Measurements from ENCODE around the gene AP1S3.

The AP1S3 gene

GRCh38 chr2:223735035-223735640 lies 102.2 kb downstream of the AP1S3 start:
- Histone ChIP-seq H3K9me3 (ENCODE audit: control insufficient read depth, low read length) (no peaks in the 10 kb centered on the region), H3K9ac (ENCODE audit: low read length) (no peak overlapping the region), H3K4me1 (ENCODE audit: control insufficient read depth, insufficient read depth, low read length) (peaks cover 15% of the 10 kb centered on the region), H3K27me3 (replicated peaks; ENCODE audit: control insufficient read depth, insufficient read depth, low read length) (no peaks in the 10 kb centered on the region), H3K36me3 (ENCODE audit: control insufficient read depth, insufficient read depth, low read length, severe bottlenecking) (no peaks in the 10 kb centered on the region), H3K4me3 (ENCODE audit: low read length) (no peak overlapping the region)
- DNase-seq (ENCODE audit: low read depth): peak; percentile 32

GRCh38 chr2:223734346-223734745 lies 103.0 kb downstream of the AP1S3 start:
- peak; percentile 21 for DNase-seq (ENCODE audit: low read depth)
- Histone ChIP-seq H3K4me3 (ENCODE audit: low read length) (no peak overlapping the region), H3K27me3 (replicated peaks; ENCODE audit: control insufficient read depth, insufficient read depth, low read length) (no peaks in the 10 kb centered on the region), H3K4me1 (ENCODE audit: control insufficient read depth, insufficient read depth, low read length) (peaks cover 15% of the 10 kb centered on the region), H3K9me3 (ENCODE audit: control insufficient read depth, low read length) (no peaks in the 10 kb centered on the region), H3K36me3 (ENCODE audit: control insufficient read depth, insufficient read depth, low read length, severe bottlenecking) (no peaks in the 10 kb centered on the region), H3K9ac (ENCODE audit: low read length) (no peak overlapping the region)

- H3K27me3 ChIP-seq (replicated peaks; ENCODE audit: control insufficient read depth, insufficient read depth, low read length): no peaks in the 10 kb centered on the region
- no peak overlapping the region for H3K4me3 ChIP-seq (ENCODE audit: low read length)
- H3K9me3 ChIP-seq (ENCODE audit: control insufficient read depth, low read length): no peaks in the 10 kb centered on the region
- H3K9ac ChIP-seq (ENCODE audit: low read length): no peak overlapping the region
- peaks cover 15% of the 10 kb centered on the region for H3K4me1 ChIP-seq (ENCODE audit: control insufficient read depth, insufficient read depth, low read length)
- H3K36me3 ChIP-seq (ENCODE audit: control insufficient read depth, insufficient read depth, low read length, severe bottlenecking): no peaks in the 10 kb centered on the region
- DNase-seq (ENCODE audit: low read depth): no peak
Measured at GRCh38 chr2:223732346-223732745, 105.0 kb downstream of the AP1S3 start.

- H3K9ac ChIP-seq (ENCODE audit: low read length): no peak overlapping the region
- no peak overlapping the region for H3K4me3 ChIP-seq (ENCODE audit: low read length)
- no peaks in the 10 kb centered on the region for H3K27me3 ChIP-seq (replicated peaks; ENCODE audit: control insufficient read depth, insufficient read depth, low read length)
- no peaks in the 10 kb centered on the region for H3K9me3 ChIP-seq (ENCODE audit: control insufficient read depth, low read length)
- no peaks in the 10 kb centered on the region for H3K36me3 ChIP-seq (ENCODE audit: control insufficient read depth, insufficient read depth, low read length, severe bottlenecking)
- H3K4me1 ChIP-seq (ENCODE audit: control insufficient read depth, insufficient read depth, low read length): peaks cover 15% of the 10 kb centered on the region
- DNase-seq (ENCODE audit: low read depth): no peak
Measured at GRCh38 chr2:223731503-223731902, 105.9 kb downstream of the AP1S3 start.

DNA sequence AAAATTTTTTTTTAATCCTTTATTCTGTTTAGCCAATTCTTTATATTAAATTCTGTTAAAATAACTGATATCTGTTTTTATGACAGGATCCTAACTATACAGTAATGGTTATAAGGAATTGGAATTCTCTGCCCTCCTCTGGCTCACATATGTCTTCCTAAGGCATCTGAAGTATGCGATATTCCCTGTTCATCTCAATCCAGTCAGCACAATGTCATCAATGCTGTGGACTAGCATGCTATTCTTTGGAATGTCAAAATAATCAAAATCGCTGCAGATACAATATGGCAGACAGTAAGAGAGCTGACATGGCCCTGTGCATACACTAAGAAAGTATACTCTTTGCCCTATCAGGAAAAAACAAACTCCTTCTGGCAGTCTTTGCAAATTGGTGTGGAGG lies 107.6 kb downstream of the AP1S3 start:
- Histone ChIP-seq H3K36me3 (ENCODE audit: control insufficient read depth, insufficient read depth, low read length, severe bottlenecking) (no peaks in the 10 kb centered on the region), H3K4me3 (ENCODE audit: low read length) (no peak overlapping the region), H3K4me1 (ENCODE audit: control insufficient read depth, insufficient read depth, low read length) (peaks cover 17% of the 10 kb centered on the region), H3K9me3 (ENCODE audit: control insufficient read depth, low read length) (no peaks in the 10 kb centered on the region), H3K27me3 (replicated peaks; ENCODE audit: control insufficient read depth, insufficient read depth, low read length) (no peaks in the 10 kb centered on the region), H3K9ac (ENCODE audit: low read length) (no peak overlapping the region)
- no peak for DNase-seq (ENCODE audit: low read depth)

DNA sequence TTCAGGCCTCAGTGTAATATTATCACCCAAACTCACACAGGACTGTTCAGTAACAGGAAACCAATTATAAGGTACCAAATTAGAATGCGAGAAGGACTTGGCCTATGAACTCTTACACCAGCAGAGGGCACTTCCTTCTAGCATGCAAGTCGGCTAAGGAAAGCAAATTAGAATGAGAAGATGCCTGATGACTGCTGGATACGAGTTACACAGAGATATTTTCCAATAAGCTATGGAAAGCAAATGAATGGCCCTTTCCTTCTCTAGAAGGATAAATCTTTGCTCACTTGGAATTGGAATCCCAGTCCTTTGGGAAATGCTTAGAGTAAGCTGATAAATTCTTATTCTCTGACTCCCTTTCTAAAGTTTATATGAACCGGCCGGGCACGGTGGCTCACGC lies 109.8 kb downstream of the AP1S3 start:
- DNase-seq (ENCODE audit: low read depth): peak; percentile 48
- Histone ChIP-seq H3K36me3 (ENCODE audit: control insufficient read depth, insufficient read depth, low read length, severe bottlenecking) (no peaks in the 10 kb centered on the region), H3K9ac (ENCODE audit: low read length) (no peak overlapping the region), H3K4me3 (ENCODE audit: low read length) (no peak overlapping the region), H3K27me3 (replicated peaks; ENCODE audit: control insufficient read depth, insufficient read depth, low read length) (no peaks in the 10 kb centered on the region), H3K4me1 (ENCODE audit: control insufficient read depth, insufficient read depth, low read length) (peaks cover 14% of the 10 kb centered on the region), H3K9me3 (ENCODE audit: control insufficient read depth, low read length) (no peaks in the 10 kb centered on the region)

- DNase-seq (ENCODE audit: low read depth): no peak
- Histone ChIP-seq H3K4me1 (ENCODE audit: control insufficient read depth, insufficient read depth, low read length) (peaks cover 14% of the 10 kb centered on the region), H3K9ac (ENCODE audit: low read length) (no peak overlapping the region), H3K36me3 (ENCODE audit: control insufficient read depth, insufficient read depth, low read length, severe bottlenecking) (no peaks in the 10 kb centered on the region), H3K27me3 (replicated peaks; ENCODE audit: control insufficient read depth, insufficient read depth, low read length) (no peaks in the 10 kb centered on the region), H3K9me3 (ENCODE audit: control insufficient read depth, low read length) (no peaks in the 10 kb centered on the region), H3K4me3 (ENCODE audit: low read length) (no peak overlapping the region)
Measured at GRCh38 chr2:223725986-223726970, 111.1 kb downstream of the AP1S3 start.

GRCh38 chr2:223725494-223725893 lies 111.9 kb downstream of the AP1S3 start:
- Histone ChIP-seq H3K9me3 (ENCODE audit: control insufficient read depth, low read length) (no peaks in the 10 kb centered on the region), H3K4me3 (ENCODE audit: low read length) (no peak overlapping the region), H3K27me3 (replicated peaks; ENCODE audit: control insufficient read depth, insufficient read depth, low read length) (no peaks in the 10 kb centered on the region), H3K9ac (ENCODE audit: low read length) (peak overlapping the region; percentile 13), H3K4me1 (ENCODE audit: control insufficient read depth, insufficient read depth, low read length) (peaks cover 14% of the 10 kb centered on the region), H3K36me3 (ENCODE audit: control insufficient read depth, insufficient read depth, low read length, severe bottlenecking) (no peaks in the 10 kb centered on the region)
- DNase-seq (ENCODE audit: low read depth): peak; percentile 98

- H3K9me3 ChIP-seq (ENCODE audit: control insufficient read depth, low read length): no peaks in the 10 kb centered on the region
- no peak overlapping the region for H3K4me3 ChIP-seq (ENCODE audit: low read length)
- peak; percentile 16 for DNase-seq (ENCODE audit: low read depth)
- H3K27me3 ChIP-seq (replicated peaks; ENCODE audit: control insufficient read depth, insufficient read depth, low read length): no peaks in the 10 kb centered on the region
- no peaks in the 10 kb centered on the region for H3K36me3 ChIP-seq (ENCODE audit: control insufficient read depth, insufficient read depth, low read length, severe bottlenecking)
- peaks cover 14% of the 10 kb centered on the region for H3K4me1 ChIP-seq (ENCODE audit: control insufficient read depth, insufficient read depth, low read length)
- H3K9ac ChIP-seq (ENCODE audit: low read length): peak overlapping the region; percentile 13
Measured at GRCh38 chr2:223724861-223725260, 112.5 kb downstream of the AP1S3 start.

GRCh38 chr2:223723954-223724411 lies 113.4 kb downstream of the AP1S3 start:
- H3K36me3 ChIP-seq (ENCODE audit: control insufficient read depth, insufficient read depth, low read length, severe bottlenecking): no peaks in the 10 kb centered on the region
- DNase-seq (ENCODE audit: low read depth): no peak
- H3K9ac ChIP-seq (ENCODE audit: low read length): no peak overlapping the region
- H3K4me3 ChIP-seq (ENCODE audit: low read length): no peak overlapping the region
- no peaks in the 10 kb centered on the region for H3K9me3 ChIP-seq (ENCODE audit: control insufficient read depth, low read length)
- no peaks in the 10 kb centered on the region for H3K27me3 ChIP-seq (replicated peaks; ENCODE audit: control insufficient read depth, insufficient read depth, low read length)
- H3K4me1 ChIP-seq (ENCODE audit: control insufficient read depth, insufficient read depth, low read length): peaks cover 14% of the 10 kb centered on the region

DNA sequence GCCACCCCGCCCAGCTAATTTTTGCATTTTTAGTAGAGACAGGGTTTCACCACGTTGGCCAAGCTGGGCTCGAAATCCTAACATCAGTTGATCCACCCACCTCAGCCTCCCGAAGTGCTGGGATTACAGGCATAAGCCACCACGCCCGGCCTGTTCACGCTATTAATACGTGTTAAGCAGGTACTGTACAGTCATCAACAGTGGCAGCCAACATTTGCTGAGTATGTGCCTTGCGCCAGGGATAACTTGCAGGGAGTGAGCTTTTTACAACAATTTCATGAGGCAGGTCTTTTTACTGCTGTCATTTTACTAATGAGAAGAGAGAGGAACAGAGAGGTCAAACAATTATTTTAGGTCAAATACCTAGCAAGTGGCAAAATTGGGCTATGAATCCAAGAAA lies 115.2 kb downstream of the AP1S3 start:
- Histone ChIP-seq H3K36me3 (ENCODE audit: control insufficient read depth, insufficient read depth, low read length, severe bottlenecking) (no peaks in the 10 kb centered on the region), H3K4me1 (ENCODE audit: control insufficient read depth, insufficient read depth, low read length) (peaks cover 14% of the 10 kb centered on the region), H3K4me3 (ENCODE audit: low read length) (no peak overlapping the region), H3K9me3 (ENCODE audit: control insufficient read depth, low read length) (no peaks in the 10 kb centered on the region), H3K27me3 (replicated peaks; ENCODE audit: control insufficient read depth, insufficient read depth, low read length) (no peaks in the 10 kb centered on the region), H3K9ac (ENCODE audit: low read length) (no peak overlapping the region)
- no peak for DNase-seq (ENCODE audit: low read depth)

Data from adipocyte (in vitro differentiated cells).